ENCODE data around the gene SPIN1. TPM values are rescaled to one million over a fixed set of nuclear protein-coding genes. Genes with fewer than 3 reads are reported as not detected.
"Not testable (repeated sequence)": the region's sequence is repeated elsewhere in the genome, so short reads cannot be mapped to it uniquely, and the experiment has no call there.

Gene SPIN1
- total RNA-seq (2014; rRNA removed; shearing (Covaris generic)): 95.3 and 95.6 TPM in 2 replicates
- 56.9 and 58.4 TPM in 2 replicates for polyA plus RNA-seq (2016; fragmentation: Nextera tagmentation; extraction: Ambion mirVana)

GRCh38 chr9:88388203-88388885 lies at the start of gene SPIN1:
Gene SPIN1, plus strand, starts transcription at chr9:88388444. Its CDS starts 38,096 bp downstream, at chr9:88426540.
- Histone ChIP-seq H3F3A (ENCODE audit: insufficient read depth) (peaks cover 7% of the 10 kb centered on the region; the same call in 1 of the 2 replicates), H3K4me2 (ENCODE audit: unreplicated experiment) (peak within 1 kb of the TSS; percentile 92), H3K36me3 (ENCODE audit: low read depth) (no peaks in the 10 kb centered on the region), H3K9me3 (ENCODE audit: low read depth) (no peaks in the 10 kb centered on the region), H2AFZ (peak within 1 kb of the TSS; percentile 96), H3K9ac (peak within 1 kb of the TSS; percentile 83), H3K79me2 (ENCODE audit: insufficient read depth) (peaks cover 43% of the 10 kb centered on the region), H3K4me3 (peak within 1 kb of the TSS; percentile 82), H3K4me1 (ENCODE audit: insufficient read depth) (peaks cover 18% of the 10 kb centered on the region), H3K27me3 (replicated peaks; ENCODE audit: insufficient read depth) (no peaks in the 10 kb centered on the region), H3K9me2 (ENCODE audit: insufficient read depth) (no peaks in the 10 kb centered on the region), H3K27ac (peak within 1 kb of the TSS; percentile 68), H4K20me1 (ENCODE audit: insufficient read depth) (no peaks in the 10 kb centered on the region)
- DNase-seq: peak; percentile 92
- no peak for TF ChIP-seq EZH2 (IDR thresholded peaks at IDR 0.05; ENCODE audit: insufficient read depth, poor library complexity, severe bottlenecking)
- TF ChIP-seq EZH2phosphoT487 (IDR thresholded peaks at IDR 0.05; ENCODE audit: insufficient read depth, low read depth): no peak
- 0 to 2% methylated on average over 1 to 82 of the region's 106 CpGs for WGBS, 2 experiments (ENCODE audit: low coverage in 1 of 2, low lambda C conversion rate in 2 of 2, missing lambda C conversion rate in 2 of 2)
- in situ Hi-C loops (cut with MboI): no loop called here

- TF ChIP-seq EZH2phosphoT487 (IDR thresholded peaks at IDR 0.05; ENCODE audit: insufficient read depth, low read depth): no peak
- TF ChIP-seq EZH2 (IDR thresholded peaks at IDR 0.05; ENCODE audit: insufficient read depth, poor library complexity, severe bottlenecking): no peak
- in situ Hi-C loops (cut with MboI): no loop called here
- H3F3A ChIP-seq (ENCODE audit: insufficient read depth): no peaks in the 10 kb centered on the region
- no peak overlapping the region for H3K27ac ChIP-seq
- no peaks in the 10 kb centered on the region for H3K4me1 ChIP-seq (ENCODE audit: insufficient read depth)
- H3K79me2 ChIP-seq (ENCODE audit: insufficient read depth): no peaks in the 10 kb centered on the region
- no peak overlapping the region for H3K4me3 ChIP-seq
- H3K9ac ChIP-seq: no peak overlapping the region
- no peaks in the 10 kb centered on the region for H4K20me1 ChIP-seq (ENCODE audit: insufficient read depth)
- H3K9me2 ChIP-seq (ENCODE audit: insufficient read depth): no peaks in the 10 kb centered on the region
- no peak overlapping the region for H3K4me2 ChIP-seq (ENCODE audit: unreplicated experiment)
- H3K27me3 ChIP-seq (replicated peaks; ENCODE audit: insufficient read depth): peaks cover 12% of the 10 kb centered on the region; the same call in 1 of the 2 replicates
- no peaks in the 10 kb centered on the region for H3K36me3 ChIP-seq (ENCODE audit: low read depth)
- 9 to 12% methylated on average over 4 of the region's 4 CpGs for WGBS, 2 experiments (ENCODE audit: low coverage in 1 of 2, low lambda C conversion rate in 2 of 2, missing lambda C conversion rate in 2 of 2)
- no peak for DNase-seq
- no peak overlapping the region for H2AFZ ChIP-seq
- no peaks in the 10 kb centered on the region for H3K9me3 ChIP-seq (ENCODE audit: low read depth)
Measured at GRCh38 chr9:88339317-88339716, 48.9 kb upstream of the SPIN1 start.

- H3K9me2 ChIP-seq (ENCODE audit: insufficient read depth): no peaks in the 10 kb centered on the region
- no peaks in the 10 kb centered on the region for H4K20me1 ChIP-seq (ENCODE audit: insufficient read depth)
- in situ Hi-C loops (cut with MboI): no loop called here
- no peak overlapping the region for H3K4me3 ChIP-seq
- no peak overlapping the region for H3K27ac ChIP-seq
- no peaks in the 10 kb centered on the region for H3F3A ChIP-seq (ENCODE audit: insufficient read depth)
- H3K27me3 ChIP-seq (replicated peaks; ENCODE audit: insufficient read depth): peaks cover 15% of the 10 kb centered on the region
- no peaks in the 10 kb centered on the region for H3K36me3 ChIP-seq (ENCODE audit: low read depth)
- no peak for TF ChIP-seq EZH2 (IDR thresholded peaks at IDR 0.05; ENCODE audit: insufficient read depth, poor library complexity, severe bottlenecking)
- H3K9ac ChIP-seq: no peak overlapping the region
- H3K4me1 ChIP-seq (ENCODE audit: insufficient read depth): no peaks in the 10 kb centered on the region
- DNase-seq: peak; percentile 21
- H3K4me2 ChIP-seq (ENCODE audit: unreplicated experiment): no peak overlapping the region
- no peaks in the 10 kb centered on the region for H3K9me3 ChIP-seq (ENCODE audit: low read depth)
- no peak overlapping the region for H2AFZ ChIP-seq
- no peaks in the 10 kb centered on the region for H3K79me2 ChIP-seq (ENCODE audit: insufficient read depth)
- WGBS, 2 experiments (ENCODE audit: low coverage in 1 of 2, low lambda C conversion rate in 2 of 2, missing lambda C conversion rate in 2 of 2): 70 to 78% methylated on average over 2 of the region's 2 CpGs
Measured at GRCh38 chr9:88342246-88342645, 46.0 kb upstream of the SPIN1 start.

- H3K79me2 ChIP-seq (ENCODE audit: insufficient read depth): no peaks in the 10 kb centered on the region
- H3K9ac ChIP-seq: no peak overlapping the region
- peaks cover 10% of the 10 kb centered on the region for H3K27me3 ChIP-seq (replicated peaks; ENCODE audit: insufficient read depth)
- no peak overlapping the region for H3K4me2 ChIP-seq (ENCODE audit: unreplicated experiment)
- H3K4me3 ChIP-seq: no peak overlapping the region
- no peak for TF ChIP-seq EZH2phosphoT487 (IDR thresholded peaks at IDR 0.05; ENCODE audit: insufficient read depth, low read depth)
- TF ChIP-seq EZH2 (IDR thresholded peaks at IDR 0.05; ENCODE audit: insufficient read depth, poor library complexity, severe bottlenecking): no peak
- H3K9me3 ChIP-seq (ENCODE audit: low read depth): no peaks in the 10 kb centered on the region
- H3K36me3 ChIP-seq (ENCODE audit: low read depth): no peaks in the 10 kb centered on the region
- no peak for DNase-seq
- no peak overlapping the region for H2AFZ ChIP-seq
- in situ Hi-C loops (cut with MboI): no loop called here
- H3K27ac ChIP-seq: no peak overlapping the region
- no peaks in the 10 kb centered on the region for H3F3A ChIP-seq (ENCODE audit: insufficient read depth)
- H3K4me1 ChIP-seq (ENCODE audit: insufficient read depth): no peaks in the 10 kb centered on the region
- WGBS, 2 experiments (ENCODE audit: low coverage in 1 of 2, low lambda C conversion rate in 2 of 2, missing lambda C conversion rate in 2 of 2): 65 to 75% methylated on average over 7 of the region's 7 CpGs
- H4K20me1 ChIP-seq (ENCODE audit: insufficient read depth): no peaks in the 10 kb centered on the region
- H3K9me2 ChIP-seq (ENCODE audit: insufficient read depth): no peaks in the 10 kb centered on the region
Measured at GRCh38 chr9:88344013-88344412, 44.2 kb upstream of the SPIN1 start.

GRCh38 chr9:88350354-88350753 lies 37.9 kb upstream of the SPIN1 start:
- 77 to 81% methylated on average over 5 of the region's 5 CpGs for WGBS, 2 experiments (ENCODE audit: low coverage in 1 of 2, low lambda C conversion rate in 2 of 2, missing lambda C conversion rate in 2 of 2)
- H3F3A ChIP-seq (ENCODE audit: insufficient read depth); H4K20me1 ChIP-seq (ENCODE audit: insufficient read depth); H3K4me2 ChIP-seq (ENCODE audit: unreplicated experiment); DNase-seq; H3K9ac ChIP-seq; H3K27ac ChIP-seq; in situ Hi-C loops (cut with MboI); H3K4me1 ChIP-seq (ENCODE audit: insufficient read depth); H3K9me2 ChIP-seq (ENCODE audit: insufficient read depth); H3K79me2 ChIP-seq (ENCODE audit: insufficient read depth); H3K27me3 ChIP-seq (replicated peaks; ENCODE audit: insufficient read depth); H3K36me3 ChIP-seq (ENCODE audit: low read depth); H3K9me3 ChIP-seq (ENCODE audit: low read depth); H3K4me3 ChIP-seq; H2AFZ ChIP-seq: not testable (repeated sequence)

All from GM23248 (cell line).